Fibroblast of villous mesenchyme (primary cell): ENCODE data around the gene SUPT3H. TPM values are rescaled to one million over a fixed set of nuclear protein-coding genes. Genes with fewer than 3 reads are reported as not detected.

ENCODE experiments used
- DNase-seq: peaks from one replicate; pipeline ENCODE4 v3.0.0-alpha.2; 2010; ENCODE audit warnings: low read depth
- H3K4me3 ChIP-seq: 2 replicates; pipeline ENCODE4 v1.5.1; 2011; ENCODE audit warnings: low read depth, mild to moderate bottlenecking, low read length
- total RNA-seq: library from RNA; depleted of rRNA; stranded (reverse); fragments of >200 nt; gene quantifications from 2 replicates; pipeline ENCODE4 v1.2.3, GENCODE V29; 2012
- TF ChIP-seq, protein P1 (sequence below): IDR thresholded peaks from 2 replicates; pipeline ENCODE4 v1.5.1; 2012; ENCODE audit warnings: low read depth, mild to moderate bottlenecking, low read length; ENCODE audit not compliant: insufficient read depth

The SUPT3H gene
- total RNA-seq, 1 donor = 7.8 TPM

DNA sequence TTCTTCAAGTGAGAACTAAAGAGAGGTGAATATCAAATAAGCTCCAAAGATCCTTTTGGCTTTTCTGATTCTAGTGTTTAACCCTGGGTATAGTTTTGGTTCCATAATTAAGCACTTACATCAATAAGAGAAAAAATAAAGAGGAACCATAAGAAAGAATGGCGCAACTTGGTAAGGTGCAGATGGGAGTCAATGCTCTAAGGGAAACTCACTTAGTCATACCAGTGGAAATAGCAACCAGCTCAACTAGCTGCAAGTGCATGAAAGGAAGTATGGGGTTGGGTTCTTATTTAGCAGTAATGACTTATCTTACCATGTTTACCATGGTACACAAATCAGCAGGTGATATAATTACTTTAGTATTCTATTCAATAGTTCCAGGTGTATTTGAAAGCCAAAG lies 346.1 kb downstream of the SUPT3H start:
- no peak for DNase-seq
- TF ChIP-seq, protein P1, sequence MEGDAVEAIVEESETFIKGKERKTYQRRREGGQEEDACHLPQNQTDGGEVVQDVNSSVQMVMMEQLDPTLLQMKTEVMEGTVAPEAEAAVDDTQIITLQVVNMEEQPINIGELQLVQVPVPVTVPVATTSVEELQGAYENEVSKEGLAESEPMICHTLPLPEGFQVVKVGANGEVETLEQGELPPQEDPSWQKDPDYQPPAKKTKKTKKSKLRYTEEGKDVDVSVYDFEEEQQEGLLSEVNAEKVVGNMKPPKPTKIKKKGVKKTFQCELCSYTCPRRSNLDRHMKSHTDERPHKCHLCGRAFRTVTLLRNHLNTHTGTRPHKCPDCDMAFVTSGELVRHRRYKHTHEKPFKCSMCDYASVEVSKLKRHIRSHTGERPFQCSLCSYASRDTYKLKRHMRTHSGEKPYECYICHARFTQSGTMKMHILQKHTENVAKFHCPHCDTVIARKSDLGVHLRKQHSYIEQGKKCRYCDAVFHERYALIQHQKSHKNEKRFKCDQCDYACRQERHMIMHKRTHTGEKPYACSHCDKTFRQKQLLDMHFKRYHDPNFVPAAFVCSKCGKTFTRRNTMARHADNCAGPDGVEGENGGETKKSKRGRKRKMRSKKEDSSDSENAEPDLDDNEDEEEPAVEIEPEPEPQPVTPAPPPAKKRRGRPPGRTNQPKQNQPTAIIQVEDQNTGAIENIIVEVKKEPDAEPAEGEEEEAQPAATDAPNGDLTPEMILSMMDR = no peak
- no peak overlapping the region for H3K4me3 ChIP-seq

DNA sequence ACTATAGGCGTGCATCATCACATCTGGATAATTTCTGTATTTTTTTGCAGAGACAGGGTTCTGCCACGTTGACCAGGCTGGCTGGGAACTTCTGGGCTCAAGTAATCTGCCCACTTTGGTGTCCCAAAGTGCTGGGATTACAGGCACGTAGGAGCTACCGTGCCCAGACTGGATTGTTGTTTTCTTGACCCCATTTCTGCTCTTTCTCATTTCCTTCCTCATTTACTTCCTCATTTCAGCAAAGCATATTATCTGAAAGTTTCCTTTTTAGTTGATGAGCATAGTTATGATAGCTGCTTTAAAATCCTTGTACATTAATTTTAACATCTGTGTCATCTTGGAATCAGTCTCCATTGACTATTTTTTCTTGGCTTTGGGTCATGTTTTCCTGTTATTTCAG lies 350.6 kb downstream of the SUPT3H start:
- no peak overlapping the region for H3K4me3 ChIP-seq
- TF ChIP-seq, protein P1 = no peak
- no peak for DNase-seq

DNA sequence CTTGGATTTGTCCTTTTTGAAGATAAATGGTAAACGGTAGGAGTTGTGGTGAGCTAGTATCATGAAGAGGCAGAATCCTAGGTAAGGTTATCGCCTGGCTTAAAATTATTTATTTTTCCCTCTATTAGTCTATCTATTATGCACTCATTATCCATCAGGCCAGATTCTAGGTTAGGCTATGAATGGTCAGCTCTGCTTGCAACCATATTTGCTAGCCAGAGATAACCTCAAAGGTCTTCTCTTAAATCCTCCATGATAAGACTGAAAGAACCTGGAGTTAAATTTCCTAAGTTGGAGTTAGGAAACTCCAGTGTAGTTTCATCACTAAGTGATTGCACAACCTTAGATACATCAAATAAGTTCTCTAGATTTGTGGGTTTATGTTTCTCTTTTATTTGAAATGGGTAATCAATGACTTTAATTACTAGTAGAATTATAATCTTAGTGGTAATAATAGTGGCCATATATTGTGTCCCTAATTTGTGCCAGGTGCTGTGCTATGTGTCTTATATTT lies 351.7 kb downstream of the SUPT3H start:
- no peak overlapping the region for H3K4me3 ChIP-seq
- TF ChIP-seq, protein P1 = no peak
- peak; percentile 79 for DNase-seq

GRCh38 chr6:45024610-45025009 lies 353.1 kb downstream of the SUPT3H start:
- H3K4me3 ChIP-seq = no peak overlapping the region
- no peak for DNase-seq
- TF ChIP-seq, protein P1 = no peak

DNA sequence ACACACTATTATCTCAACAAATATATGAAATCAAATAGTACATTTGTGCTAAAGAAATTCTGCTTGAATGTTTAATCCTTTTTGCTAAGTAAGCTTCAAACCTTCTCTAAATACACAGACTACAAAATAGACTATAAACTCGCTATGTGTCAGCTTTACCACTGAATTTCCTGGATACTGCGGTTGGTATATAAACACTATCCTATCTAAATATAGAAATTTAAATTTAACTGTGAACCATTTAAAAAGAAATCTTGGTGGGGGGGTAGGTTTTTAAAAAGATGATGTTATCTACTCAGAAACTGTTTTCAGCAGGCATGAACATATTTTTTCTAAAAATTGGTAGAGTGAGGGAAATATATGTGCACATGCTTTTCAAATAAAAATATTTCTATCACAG lies 356.1 kb downstream of the SUPT3H start:
- peak; percentile 10 for DNase-seq
- no peak overlapping the region for H3K4me3 ChIP-seq
- TF ChIP-seq, protein P1 = no peak

- peak; percentile 3 for DNase-seq
- TF ChIP-seq, protein P1 = no peak
- no peak overlapping the region for H3K4me3 ChIP-seq
Observed at GRCh38 chr6:45012687-45013086, 365.0 kb downstream of the SUPT3H start.

DNA sequence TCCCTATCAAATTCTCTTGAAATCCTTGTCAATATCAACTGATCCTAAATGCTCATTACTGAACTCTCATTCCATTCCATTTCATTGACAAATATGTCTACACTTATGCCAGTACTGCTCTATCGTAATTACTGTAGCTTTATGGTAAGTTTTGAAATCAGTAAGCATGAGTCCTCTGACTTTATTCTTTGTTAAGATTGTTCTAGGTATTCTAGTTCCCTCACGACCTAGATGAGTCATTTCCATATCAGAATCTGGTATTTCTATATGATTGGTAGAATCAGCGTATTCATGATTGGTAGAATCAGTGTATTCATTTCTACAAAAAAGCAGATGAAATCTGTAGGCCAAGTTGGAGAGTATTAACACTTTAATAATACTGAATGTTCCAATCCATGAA lies 368.2 kb downstream of the SUPT3H start:
- TF ChIP-seq, protein P1 = no peak
- H3K4me3 ChIP-seq = no peak overlapping the region
- no peak for DNase-seq
